BJ (cell line): ENCODE data around the gene SCAI. TPM values are rescaled to one million over a fixed set of nuclear protein-coding genes. Genes with fewer than 3 reads are reported as not detected.
"Not testable (repeated sequence)": the region's sequence is repeated elsewhere in the genome, so short reads cannot be mapped to it uniquely, and the experiment has no call there.

ENCODE experiments used
- CTCF ChIA-PET: fragments of 350-600 bp; formaldehyde crosslinking; extraction: SDS; loops from one replicate; lab custom pipeline; 2021; ENCODE audit warnings: antibody characterized with exemption, inconsistent platforms; lab: Yijun Ruan, JAX
- POLR2A ChIA-PET: fragments of 300-600 bp; sonication (Branson Sonifier 250); formaldehyde crosslinking; extraction: SDS; loops from one replicate; lab custom pipeline; 2021; ENCODE audit warnings: antibody characterized with exemption; lab: Charles Lee
- DNase-seq: peaks from one replicate; pipeline ENCODE4 v3.0.0-alpha.2; 2011; ENCODE audit warnings: low read depth
- H3K27me3 ChIP-seq: 2 replicates; pipeline ENCODE4 v1.6.0; 2011; ENCODE audit warnings: low read length; ENCODE audit not compliant: control insufficient read depth, insufficient read depth
- H3K36me3 ChIP-seq: 2 replicates; pipeline ENCODE4 v1.5.1; 2011; ENCODE audit warnings: low read length; ENCODE audit not compliant: control insufficient read depth, insufficient read depth
- H3K4me3 ChIP-seq: 2 replicates; pipeline ENCODE4 v1.5.1; 2011; ENCODE audit warnings: low read depth, mild to moderate bottlenecking, control low read depth, low read length
- polyA plus RNA-seq: library from polyadenylated mRNA; depleted of rRNA; stranded (reverse); fragments of >200 nt; gene quantifications from 2 replicates; pipeline ENCODE4 v1.2.3, GENCODE V29; 2011
- TF ChIP-seq, protein P1 (sequence below): IDR thresholded peaks from 2 replicates; pipeline ENCODE4 v1.5.1; 2011; ENCODE audit warnings: low read depth, mild to moderate bottlenecking, control low read depth, inconsistent platforms, low read length, moderate library complexity; ENCODE audit not compliant: insufficient read depth

SCAI gene
- polyA plus RNA-seq, 1 experiment = 2.0 TPM

DNA sequence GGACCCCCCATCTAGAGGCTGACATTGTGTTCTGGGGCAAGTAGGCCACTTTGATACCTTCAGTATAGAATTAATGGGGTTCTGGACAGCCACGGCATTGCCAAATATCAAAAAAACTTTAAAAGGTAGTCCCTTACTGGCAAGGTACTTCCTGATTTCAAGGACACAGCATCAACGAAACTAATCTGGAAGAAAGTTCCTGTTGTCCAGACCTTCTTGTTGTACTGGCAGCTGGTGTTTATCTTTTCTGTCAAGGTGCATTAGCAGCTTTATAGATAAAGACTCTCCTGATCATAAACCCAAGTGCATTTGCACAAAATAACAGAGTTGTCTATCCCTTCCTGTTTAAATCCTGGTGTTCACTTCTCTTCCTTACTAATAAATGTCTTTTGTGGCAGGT is 178.7 kb downstream of the SCAI start:
- ChIA-PET CTCF (interaction anchor here (1.1 to 1.4 kb wide), 2 partner anchors 17 to 23 kb away, joined by 3 read pairs; partner anchors contain the start of gene GOLGA1), POLR2A (no interaction called here)
- TF ChIP-seq, protein P1, sequence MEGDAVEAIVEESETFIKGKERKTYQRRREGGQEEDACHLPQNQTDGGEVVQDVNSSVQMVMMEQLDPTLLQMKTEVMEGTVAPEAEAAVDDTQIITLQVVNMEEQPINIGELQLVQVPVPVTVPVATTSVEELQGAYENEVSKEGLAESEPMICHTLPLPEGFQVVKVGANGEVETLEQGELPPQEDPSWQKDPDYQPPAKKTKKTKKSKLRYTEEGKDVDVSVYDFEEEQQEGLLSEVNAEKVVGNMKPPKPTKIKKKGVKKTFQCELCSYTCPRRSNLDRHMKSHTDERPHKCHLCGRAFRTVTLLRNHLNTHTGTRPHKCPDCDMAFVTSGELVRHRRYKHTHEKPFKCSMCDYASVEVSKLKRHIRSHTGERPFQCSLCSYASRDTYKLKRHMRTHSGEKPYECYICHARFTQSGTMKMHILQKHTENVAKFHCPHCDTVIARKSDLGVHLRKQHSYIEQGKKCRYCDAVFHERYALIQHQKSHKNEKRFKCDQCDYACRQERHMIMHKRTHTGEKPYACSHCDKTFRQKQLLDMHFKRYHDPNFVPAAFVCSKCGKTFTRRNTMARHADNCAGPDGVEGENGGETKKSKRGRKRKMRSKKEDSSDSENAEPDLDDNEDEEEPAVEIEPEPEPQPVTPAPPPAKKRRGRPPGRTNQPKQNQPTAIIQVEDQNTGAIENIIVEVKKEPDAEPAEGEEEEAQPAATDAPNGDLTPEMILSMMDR = no peak
- no peak for DNase-seq
- no peaks in the 10 kb centered on the region for H3K36me3 ChIP-seq
- no peak overlapping the region for H3K4me3 ChIP-seq
- H3K27me3 ChIP-seq = no peaks in the 10 kb centered on the region

DNA sequence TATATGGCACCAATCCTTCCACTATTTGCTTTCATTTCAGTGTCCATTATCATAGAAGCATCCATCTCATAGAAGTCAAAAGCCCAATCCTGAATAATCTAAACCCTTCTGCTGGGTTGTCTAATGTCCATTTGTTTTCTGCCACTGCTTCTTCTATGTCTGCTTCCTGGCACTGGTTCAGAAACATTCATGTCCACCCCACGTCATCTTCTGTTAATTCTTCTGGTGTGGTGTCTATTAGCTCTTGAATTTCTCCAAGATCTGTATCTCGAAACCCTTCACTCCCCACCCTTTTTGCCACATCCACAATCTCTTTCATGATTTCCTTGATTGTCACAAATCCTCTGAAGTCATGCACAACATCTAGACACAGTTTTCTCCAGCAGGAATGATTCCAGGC is 179.3 kb downstream of the SCAI start:
- POLR2A ChIA-PET = no interaction called here
- TF ChIP-seq, protein P1 = no peak
- DNase-seq = no peak
- CTCF ChIA-PET = interaction anchor here (1.4 kb wide), 1 partner anchor 23 kb away, joined by 3 read pairs; the partner anchor contains the start of gene GOLGA1
- Histone ChIP-seq H3K27me3 (no peaks in the 10 kb centered on the region), H3K4me3 (no peak overlapping the region), H3K36me3 (no peaks in the 10 kb centered on the region)

DNA sequence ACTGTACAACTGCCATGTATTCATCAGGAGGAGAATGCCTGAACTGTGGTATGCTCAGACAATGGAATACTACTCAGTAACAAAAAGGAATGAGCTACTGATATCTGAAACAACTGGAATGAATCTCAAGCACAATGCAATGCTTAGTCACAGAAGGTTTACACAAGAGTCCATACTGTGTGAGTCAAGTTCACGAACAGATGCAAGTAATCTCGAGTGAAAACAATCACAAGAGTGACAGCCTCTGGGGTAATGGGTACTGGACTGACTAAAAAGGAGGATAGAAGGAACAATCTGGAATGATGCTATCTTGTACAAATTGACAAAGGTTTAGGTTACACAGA is 182.9 kb downstream of the SCAI start:
- no peaks in the 10 kb centered on the region for H3K27me3 ChIP-seq
- TF ChIP-seq, protein P1 = no peak
- H3K36me3 ChIP-seq = no peaks in the 10 kb centered on the region
- CTCF ChIA-PET = interaction anchor here (1.7 kb wide), 1 partner anchor 9 kb away, joined by 5 read pairs; no protein-coding TSS in a partner anchor
- no peak for DNase-seq
- POLR2A ChIA-PET = no interaction called here
- H3K4me3 ChIP-seq = no peak overlapping the region

DNA sequence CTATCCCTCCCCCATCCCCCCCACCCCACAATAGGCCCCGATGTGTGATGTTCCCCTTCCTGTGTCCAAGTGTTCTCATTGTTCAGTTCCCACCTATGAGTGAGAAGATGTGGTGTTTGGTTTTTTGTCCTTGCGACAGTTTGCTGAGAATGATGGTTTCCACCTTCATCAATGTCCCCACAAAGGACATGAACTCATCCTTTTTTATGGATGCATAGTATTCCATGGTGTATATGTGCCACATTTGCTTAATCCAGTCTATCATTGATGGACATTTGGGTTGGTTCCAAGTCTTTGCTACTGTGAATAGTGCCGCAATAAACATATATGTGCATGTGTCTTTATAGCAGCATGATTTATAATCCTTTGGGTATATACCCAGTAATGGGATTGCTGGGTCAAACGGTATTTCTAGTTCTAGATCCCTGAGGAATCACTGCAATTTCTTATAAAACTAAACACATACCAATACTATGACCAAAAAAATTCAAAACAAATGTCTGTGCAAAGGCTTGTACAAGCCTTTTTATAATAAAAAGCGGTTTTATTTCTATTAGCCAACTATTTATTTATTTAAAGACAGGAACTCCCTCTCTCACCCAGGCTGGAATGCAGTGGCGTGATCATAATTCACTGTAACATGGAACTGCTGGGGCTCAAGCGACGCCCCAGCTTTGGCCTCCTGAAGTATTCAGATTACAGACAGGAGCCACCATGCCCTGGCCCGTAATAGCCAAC is 183.5 kb downstream of the SCAI start:
- POLR2A ChIA-PET, DNase-seq: not testable (repeated sequence)
- CTCF ChIA-PET = interaction anchor here (1.7 kb wide), 1 partner anchor 10 kb away, joined by 5 read pairs; no protein-coding TSS in a partner anchor

DNA sequence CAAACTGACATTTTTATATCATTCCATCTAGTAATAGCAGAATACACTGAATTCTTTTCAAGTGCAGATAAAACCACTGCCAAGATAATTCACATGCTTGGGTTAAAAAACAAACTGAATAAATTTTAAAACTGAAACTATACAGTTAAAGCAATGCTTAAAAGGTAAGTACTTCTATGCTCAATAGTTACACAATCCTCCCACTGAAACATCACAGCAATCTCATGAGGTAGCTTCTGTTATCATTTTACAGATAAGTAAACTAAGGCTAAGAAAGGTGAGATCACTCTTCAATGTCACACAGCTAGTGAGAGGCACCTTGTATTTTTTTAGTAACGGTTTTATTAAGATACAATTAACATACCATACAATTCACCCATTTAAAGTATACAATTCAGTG is 189.1 kb downstream of the SCAI start:
- POLR2A ChIA-PET = no interaction called here
- CTCF ChIA-PET = interaction anchor here (0.5 to 0.6 kb wide), 2 partner anchors 41 to 42 kb away, joined by 3 read pairs; no protein-coding TSS in a partner anchor

More for the DNA sequence above, 183.5 kb downstream of the SCAI start:
- H3K27me3 ChIP-seq, H3K36me3 ChIP-seq, H3K4me3 ChIP-seq: not testable (repeated sequence)

More for the DNA sequence above, 189.1 kb downstream of the SCAI start:
- no peaks in the 10 kb centered on the region for H3K36me3 ChIP-seq
- no peak for DNase-seq
- TF ChIP-seq, protein P1 = no peak
- no peaks in the 10 kb centered on the region for H3K27me3 ChIP-seq
- no peak overlapping the region for H3K4me3 ChIP-seq
